Transverse colon (tissue), 4 donors: ENCODE measurements around the gene WEE1. TPM values are rescaled to one million over a fixed set of nuclear protein-coding genes. Genes with fewer than 3 reads are reported as not detected.

Source experiments
- DNase-seq: peaks from one replicate; pipeline ENCODE4 v3.0.0-alpha.2; 2019
- H3K27ac ChIP-seq, 4 donors: fragments of 200-600 bp; sonication (generic); 2 replicates each; pipeline ENCODE4 v1.5.1; 2016 to 2018; ENCODE audit warnings: inconsistent platforms in 4 of 4
- H3K27me3 ChIP-seq: fragments of 200-600 bp; sonication (generic); 2 replicates; pipeline ENCODE4 v1.5.1; 2017; ENCODE audit warnings: inconsistent platforms
- H3K36me3 ChIP-seq, 4 donors: fragments of 200-600 bp; sonication (generic); 2 replicates each; pipeline ENCODE4 v1.5.1; 2017 to 2019; ENCODE audit warnings: inconsistent platforms in 4 of 4
- H3K4me1 ChIP-seq, 4 donors: fragments of 200-600 bp; sonication (generic); 2 replicates each; pipeline ENCODE4 v1.5.1; 2017 to 2020; ENCODE audit warnings: inconsistent platforms in 4 of 4
- H3K4me3 ChIP-seq, 4 donors: fragments of 200-600 bp; sonication (generic); 1 replicate in 1 of 4; 2 replicates in 3 of 4; pipeline versions ENCODE4 v1.5.1 to v1.6.1; 2017 to 2019; ENCODE audit warnings: inconsistent platforms in 4 of 4
- H3K9me3 ChIP-seq, 2 donors: fragments of 200-600 bp; sonication (generic); 2 replicates each; pipeline ENCODE4 v1.5.1; 2017 to 2019; ENCODE audit warnings: inconsistent platforms in 2 of 2
- EP300 ChIP-seq: sonication (generic); formaldehyde crosslinking; IDR thresholded peaks from one replicate; pipeline ENCODE4 v1.6.1; 2017; ENCODE audit warnings: antibody characterized with exemption, low read depth
- POLR2A ChIP-seq: fragments of 450-650 bp; IDR thresholded peaks from one replicate; pipeline ENCODE4 v1.6.1; 2016; ENCODE audit warnings: antibody characterized with exemption, mild to moderate bottlenecking, moderate library complexity
- POLR2AphosphoS5 ChIP-seq, 3 donors: sonication (generic); formaldehyde crosslinking; IDR thresholded peaks; one replicate each; pipeline ENCODE4 v1.6.1; 2016; ENCODE audit warnings: antibody characterized with exemption in 3 of 3
- WGBS, 2 donors: methylation state at CpG; one replicate each; pipeline ENCODE4 v1.1.5; 2018; ENCODE audit warnings: low coverage in 1 of 2; 5-methylcytosine and 5-hydroxymethylcytosine counted together
- in situ Hi-C, 4 donors: fragments of 200-750 bp; cut with MboI; loops; one replicate each; pipeline versions ENCODE4 v1.15.0 to v1.15.1; 2017; ENCODE audit warnings: low sequenced_read_pairs in 3 of 4, low pct_ligation_motif_present in 1 of 4, low pct_unique_long_range_greater_than_20kb in 1 of 4
- intact Hi-C: fragments of 100-400 bp; cut with DNase I; formaldehyde crosslinking; loops from one replicate; pipeline ENCODE4 v1.15.1; 2023; ENCODE audit warnings: low total_unique reads
- total RNA-seq, 4 donors: library from RNA; depleted of rRNA; stranded (reverse); fragments of >200 nt; gene quantifications; one replicate each; pipeline ENCODE4 v1.1.0, GENCODE V29; 2016
- TF ChIP-seq, protein P1 (sequence below), 5 experiments: fragments of 200-600 bp in 3 of 5; fragments of 450-650 bp in 2 of 5; sonication (generic) in 3 of 5; IDR thresholded peaks; 1 replicate in 2 of 5; 2 replicates in 3 of 5; pipeline ENCODE4 v1.5.1; 2016 to 2017; ENCODE audit warnings: antibody characterized with exemption in 5 of 5, inconsistent platforms in 3 of 5, mild to moderate bottlenecking in 2 of 5, moderate library complexity in 1 of 5

WEE1 gene
- total RNA-seq, 4 donors from 2014 or later = 7.9 to 48.2 (median 31.8) TPM

DNA sequence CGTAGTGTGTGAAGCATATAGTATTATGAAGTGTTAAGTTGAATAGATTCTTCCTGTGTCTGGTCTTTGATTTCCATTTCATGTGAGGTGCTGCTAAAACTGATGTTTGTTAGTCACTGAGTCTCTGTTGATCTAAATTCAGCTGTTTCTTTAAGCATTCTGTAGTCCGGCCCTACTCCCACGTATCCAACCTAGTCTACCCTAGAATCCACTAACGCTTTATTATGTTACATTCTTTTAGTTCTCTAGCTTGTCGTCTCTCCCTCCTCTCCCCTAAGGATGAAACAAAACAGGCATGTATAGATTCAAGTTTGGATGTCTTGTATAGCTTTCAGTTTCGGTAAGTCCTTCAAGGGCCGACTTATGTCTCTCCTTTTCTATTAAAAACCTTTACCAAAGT, 4.1 kb downstream of the WEE1 start:
- peak overlapping the region; percentile 97 to 98 (median 98) for H3K27ac ChIP-seq
- peak overlapping the region in 3 of 4 donors; percentile 7 to 92 (median 89) for H3K4me3 ChIP-seq
- no peaks in the 10 kb centered on the region for H3K27me3 ChIP-seq
- intact Hi-C loops = no loop called here
- H3K9me3 ChIP-seq = no peaks in the 10 kb centered on the region
- H3K36me3 ChIP-seq = peaks cover 0 to 13% (median 4%) of the 10 kb centered on the region in 4 donors
- in situ Hi-C loops = no loop called here
- H3K4me1 ChIP-seq = peaks cover 0 to 28% (median 19%) of the 10 kb centered on the region in 4 donors
- WGBS, 2 donors = 32 to 41% methylated on average over 5 to 7 of the region's 7 CpGs
- TF ChIP-seq POLR2AphosphoS5 (IDR thresholded peaks at IDR 0.05) (no peak), POLR2A (no peak), EP300 (no peak)
- TF ChIP-seq, protein P1, sequence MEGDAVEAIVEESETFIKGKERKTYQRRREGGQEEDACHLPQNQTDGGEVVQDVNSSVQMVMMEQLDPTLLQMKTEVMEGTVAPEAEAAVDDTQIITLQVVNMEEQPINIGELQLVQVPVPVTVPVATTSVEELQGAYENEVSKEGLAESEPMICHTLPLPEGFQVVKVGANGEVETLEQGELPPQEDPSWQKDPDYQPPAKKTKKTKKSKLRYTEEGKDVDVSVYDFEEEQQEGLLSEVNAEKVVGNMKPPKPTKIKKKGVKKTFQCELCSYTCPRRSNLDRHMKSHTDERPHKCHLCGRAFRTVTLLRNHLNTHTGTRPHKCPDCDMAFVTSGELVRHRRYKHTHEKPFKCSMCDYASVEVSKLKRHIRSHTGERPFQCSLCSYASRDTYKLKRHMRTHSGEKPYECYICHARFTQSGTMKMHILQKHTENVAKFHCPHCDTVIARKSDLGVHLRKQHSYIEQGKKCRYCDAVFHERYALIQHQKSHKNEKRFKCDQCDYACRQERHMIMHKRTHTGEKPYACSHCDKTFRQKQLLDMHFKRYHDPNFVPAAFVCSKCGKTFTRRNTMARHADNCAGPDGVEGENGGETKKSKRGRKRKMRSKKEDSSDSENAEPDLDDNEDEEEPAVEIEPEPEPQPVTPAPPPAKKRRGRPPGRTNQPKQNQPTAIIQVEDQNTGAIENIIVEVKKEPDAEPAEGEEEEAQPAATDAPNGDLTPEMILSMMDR (IDR thresholded peaks at IDR 0.05) = no peak
- no peak for DNase-seq

DNA sequence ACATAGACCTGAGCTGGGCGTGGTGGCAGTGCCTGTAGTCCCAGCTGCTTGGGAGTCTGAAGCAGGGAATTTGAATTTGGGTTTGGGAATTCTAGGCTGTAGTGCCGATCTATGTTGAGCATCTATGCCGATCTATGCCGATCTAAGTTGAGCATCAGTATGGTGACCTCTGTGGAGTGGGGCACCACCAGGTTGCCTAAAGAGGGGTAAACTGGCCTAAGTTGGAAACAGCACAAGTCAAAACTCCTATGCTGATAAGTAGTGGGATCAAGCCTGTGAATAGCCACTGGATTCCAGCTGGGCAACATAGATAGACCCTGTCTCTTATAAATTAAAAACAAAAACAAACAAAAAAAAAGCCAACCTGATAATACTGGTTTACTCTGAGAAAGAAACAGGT, 7.4 kb downstream of the WEE1 start:
- intact Hi-C loops = no loop called here
- in situ Hi-C loops = no loop called here
- peaks cover 0 to 39% (median 16%) of the 10 kb centered on the region in 4 donors for H3K36me3 ChIP-seq
- TF ChIP-seq POLR2A (no peak), POLR2AphosphoS5 (IDR thresholded peaks at IDR 0.05) (no peak)
- H3K27ac ChIP-seq = no peak overlapping the region
- H3K9me3 ChIP-seq = no peaks in the 10 kb centered on the region
- WGBS, 2 donors = 96% methylated on average over 4 of the region's 4 CpGs; no CpG with 5 or more reads in 1 of the 2 donors
- H3K4me3 ChIP-seq = no peak overlapping the region
- H3K4me1 ChIP-seq = peaks cover 0 to 26% (median 14%) of the 10 kb centered on the region in 4 donors
- no peak for DNase-seq
- H3K27me3 ChIP-seq = no peaks in the 10 kb centered on the region

DNA sequence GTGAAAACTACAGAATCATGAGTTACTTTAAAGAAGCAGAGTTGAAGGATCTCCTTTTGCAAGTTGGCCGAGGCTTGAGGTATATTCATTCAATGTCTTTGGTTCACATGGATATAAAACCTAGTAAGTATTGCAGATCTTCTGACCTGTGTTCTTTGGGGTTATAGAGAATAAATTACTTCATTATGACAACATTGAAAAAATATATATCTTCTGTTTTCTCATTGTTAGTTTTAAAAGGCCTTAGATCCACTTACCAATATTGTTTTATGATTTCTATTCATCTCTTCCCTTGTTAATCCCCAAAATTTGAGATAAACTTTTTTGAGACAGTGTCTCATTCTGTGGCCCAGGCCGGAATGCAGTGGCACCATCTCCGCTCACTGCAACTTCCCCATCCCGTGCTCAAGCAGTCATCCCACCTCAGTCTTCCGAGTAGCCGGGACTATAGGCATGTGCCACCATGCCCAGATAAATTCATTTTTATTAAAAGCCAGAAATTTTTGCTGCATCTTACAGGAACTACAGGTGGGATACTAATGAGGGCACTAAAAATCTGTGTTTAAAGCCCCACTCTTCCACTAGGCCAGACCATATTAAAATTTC, 8.2 kb downstream of the WEE1 start:
- DNase-seq = no peak
- Histone ChIP-seq H3K36me3 (peaks cover 0 to 47% (median 19%) of the 10 kb centered on the region in 4 donors), H3K4me1 (peaks cover 0 to 19% (median 8%) of the 10 kb centered on the region in 4 donors), H3K4me3 (no peak overlapping the region), H3K27me3 (no peaks in the 10 kb centered on the region), H3K27ac (no peak overlapping the region), H3K9me3 (no peaks in the 10 kb centered on the region)
- intact Hi-C loops (no loop called here), in situ Hi-C loops (no loop called here)
- TF ChIP-seq POLR2AphosphoS5 (IDR thresholded peaks at IDR 0.05) = no peak
- no peak for TF ChIP-seq EP300
- TF ChIP-seq, protein P1 (IDR thresholded peaks at IDR 0.05) = no peak
- TF ChIP-seq POLR2A = no peak
- WGBS, 2 donors = 97% methylated on average over 6 of the region's 6 CpGs

DNA sequence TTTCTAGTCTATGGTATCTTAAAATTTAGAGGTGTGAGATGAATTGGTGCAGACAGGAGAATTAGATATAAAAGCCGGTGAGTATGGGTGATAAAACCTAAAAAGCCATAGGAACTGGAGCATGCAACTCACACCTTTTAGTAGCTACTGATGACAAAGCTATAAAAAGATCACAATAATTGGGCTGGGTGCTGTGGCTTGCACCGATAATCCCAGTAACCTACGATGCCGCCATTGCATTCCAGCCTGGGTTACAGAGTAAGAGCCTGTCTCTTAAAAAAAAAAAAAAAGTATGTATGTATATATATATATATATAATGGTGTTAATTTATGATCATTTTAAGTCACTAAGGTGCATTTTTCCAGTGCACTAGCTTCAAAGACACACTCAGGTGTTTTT, 17.2 kb downstream of the WEE1 start:
- H3K27me3 ChIP-seq = no peaks in the 10 kb centered on the region
- no peak overlapping the region for H3K27ac ChIP-seq
- H3K9me3 ChIP-seq = no peaks in the 10 kb centered on the region
- TF ChIP-seq, protein P1 (IDR thresholded peaks at IDR 0.05) = no peak
- TF ChIP-seq EP300 = no peak
- no peak for TF ChIP-seq POLR2A
- TF ChIP-seq POLR2AphosphoS5 (IDR thresholded peaks at IDR 0.05) = no peak
- intact Hi-C loops = no loop called here
- peaks cover 0 to 46% (median 16%) of the 10 kb centered on the region in 4 donors for H3K36me3 ChIP-seq
- no peak for DNase-seq
- no peak overlapping the region for H3K4me3 ChIP-seq
- WGBS, 2 donors = 92 to 97% methylated on average over 4 of the region's 4 CpGs
- H3K4me1 ChIP-seq = no peaks in the 10 kb centered on the region
- in situ Hi-C loops = no loop called here
